ENCODE results near the gene ALG10B. TPM values are rescaled to one million over a fixed set of nuclear protein-coding genes. Genes with fewer than 3 reads are reported as not detected.

ALG10B gene
- total RNA-seq, 3 donors from 2014 or later (not counting 1 experiment from before 2014, with no cell fraction given), result 7.5 to 11.6 (median 8.0) TPM

DNA sequence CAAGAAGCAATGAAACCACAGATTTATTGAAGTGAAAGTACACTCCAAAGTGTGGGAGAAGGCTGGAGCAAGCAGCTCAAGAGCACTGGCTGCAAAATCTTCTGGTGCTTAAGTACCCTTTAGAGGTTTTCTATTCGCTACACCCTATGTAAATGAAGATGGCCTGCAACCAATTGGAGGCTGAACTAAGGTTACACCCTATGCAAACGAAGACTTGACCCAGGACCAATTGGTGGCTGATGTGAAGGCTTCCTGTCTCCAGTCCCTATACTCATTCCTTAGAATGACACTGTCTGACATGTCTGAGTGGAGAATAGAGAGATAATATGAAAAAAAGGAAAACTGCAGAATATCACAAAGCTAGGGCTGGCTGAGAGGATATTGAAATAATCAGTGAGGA is 57.2 kb downstream of the ALG10B start:
- H3K27me3 ChIP-seq (ENCODE audit: control insufficient read depth, insufficient read depth, low read length), result no peaks in the 10 kb centered on the region
- Mint-ChIP-seq H3K9me3 (peaks cover 9 to 10% of the 10 kb centered on the region in 2 donors), H3K27ac (no peak overlapping the region), H3K36me3 (peaks cover 7% of the 10 kb centered on the region), H3K4me3 (no peak overlapping the region), H3K27me3 (ENCODE audit: low read depth in 2 of 2) (no peaks in the 10 kb centered on the region), H3K4me1 (no peaks in the 10 kb centered on the region)
- no peak overlapping the region for H3K27ac ChIP-seq (ENCODE audit: low read length)
- WGBS (ENCODE audit: insufficient coverage), result 74% methylated on average over 2 of the region's 2 CpGs
- TF ChIP-seq, protein P1, sequence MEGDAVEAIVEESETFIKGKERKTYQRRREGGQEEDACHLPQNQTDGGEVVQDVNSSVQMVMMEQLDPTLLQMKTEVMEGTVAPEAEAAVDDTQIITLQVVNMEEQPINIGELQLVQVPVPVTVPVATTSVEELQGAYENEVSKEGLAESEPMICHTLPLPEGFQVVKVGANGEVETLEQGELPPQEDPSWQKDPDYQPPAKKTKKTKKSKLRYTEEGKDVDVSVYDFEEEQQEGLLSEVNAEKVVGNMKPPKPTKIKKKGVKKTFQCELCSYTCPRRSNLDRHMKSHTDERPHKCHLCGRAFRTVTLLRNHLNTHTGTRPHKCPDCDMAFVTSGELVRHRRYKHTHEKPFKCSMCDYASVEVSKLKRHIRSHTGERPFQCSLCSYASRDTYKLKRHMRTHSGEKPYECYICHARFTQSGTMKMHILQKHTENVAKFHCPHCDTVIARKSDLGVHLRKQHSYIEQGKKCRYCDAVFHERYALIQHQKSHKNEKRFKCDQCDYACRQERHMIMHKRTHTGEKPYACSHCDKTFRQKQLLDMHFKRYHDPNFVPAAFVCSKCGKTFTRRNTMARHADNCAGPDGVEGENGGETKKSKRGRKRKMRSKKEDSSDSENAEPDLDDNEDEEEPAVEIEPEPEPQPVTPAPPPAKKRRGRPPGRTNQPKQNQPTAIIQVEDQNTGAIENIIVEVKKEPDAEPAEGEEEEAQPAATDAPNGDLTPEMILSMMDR (IDR thresholded peaks at IDR 0.05), result no peak
- no peak for DNase-seq
- ATAC-seq, result no peak
- H3K36me3 ChIP-seq (ENCODE audit: control insufficient read depth, insufficient read depth, low read length), result no peaks in the 10 kb centered on the region
- H3K9me3 ChIP-seq (ENCODE audit: control insufficient read depth, insufficient read depth, low read length), result no peaks in the 10 kb centered on the region
- intact Hi-C loops (cut with micrococcal nuclease), result no loop called here
- no peaks in the 10 kb centered on the region for H3K4me1 ChIP-seq (ENCODE audit: control insufficient read depth, insufficient read depth, low read length)
- no peak overlapping the region for H3K4me3 ChIP-seq (ENCODE audit: low read length)

DNA sequence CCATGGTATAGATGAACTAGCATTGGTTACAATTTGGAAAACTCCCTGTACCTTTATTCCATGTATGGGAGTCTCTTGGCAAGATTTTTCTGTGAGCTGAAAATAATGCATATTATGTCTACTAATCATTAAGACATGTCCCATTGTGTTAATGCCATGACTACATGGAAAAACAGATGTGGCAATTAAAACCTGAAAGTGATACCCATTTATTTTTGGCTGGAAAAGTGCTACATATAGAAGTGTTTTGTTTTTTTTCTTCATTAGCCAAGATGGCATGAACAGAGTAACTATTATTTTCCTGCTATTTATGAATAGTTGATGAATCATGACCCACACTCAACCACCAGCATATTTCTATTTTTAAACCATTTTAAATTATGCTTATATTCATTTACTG is 58.2 kb downstream of the ALG10B start:
- Histone ChIP-seq H3K4me1 (ENCODE audit: control insufficient read depth, insufficient read depth, low read length) (no peaks in the 10 kb centered on the region), H3K27ac (ENCODE audit: low read length) (no peak overlapping the region), H3K9me3 (ENCODE audit: control insufficient read depth, insufficient read depth, low read length) (no peaks in the 10 kb centered on the region), H3K36me3 (ENCODE audit: control insufficient read depth, insufficient read depth, low read length) (no peaks in the 10 kb centered on the region), H3K27me3 (ENCODE audit: control insufficient read depth, insufficient read depth, low read length) (no peaks in the 10 kb centered on the region), H3K4me3 (ENCODE audit: low read length) (no peak overlapping the region)
- intact Hi-C loops (cut with micrococcal nuclease), result no loop called here
- Mint-ChIP-seq H3K4me1 (no peaks in the 10 kb centered on the region), H3K27ac (no peak overlapping the region), H3K27me3 (ENCODE audit: low read depth in 2 of 2) (no peaks in the 10 kb centered on the region), H3K36me3 (peaks cover 7% of the 10 kb centered on the region), H3K4me3 (no peak overlapping the region), H3K9me3 (peaks cover 9 to 15% of the 10 kb centered on the region in 2 donors)
- no peak for DNase-seq
- ATAC-seq, result no peak
- TF ChIP-seq, protein P1 (IDR thresholded peaks at IDR 0.05), result no peak
